ENCODE results near the gene ST6GALNAC6. TPM values are rescaled to one million over a fixed set of nuclear protein-coding genes. Genes with fewer than 3 reads are reported as not detected.

ST6GALNAC6 gene
- total RNA-seq: 10 to 100 TPM; 24.6 to 58.8 TPM
- polyA plus RNA-seq (ENCODE audit: insufficient read length in 2 of 2): 10 to 100 TPM; 68.1 to 68.9 TPM
- long read RNA-seq, donor 1, transcript ST6GALNAC6-205 (7 exons, 2,460 nt): minor isoform, 6 of 13 reads
- long read RNA-seq, donor 1, transcript ST6GALNAC6-204 (6 exons, 2,406 nt): major isoform, 7 of 13 reads
- long read RNA-seq, donor 1, partial matches to known transcripts: 0 of 13 reads
- long read RNA-seq, donor 1, other reads (novel, unspliced or antisense): 0 of 13 reads
- long read RNA-seq, donor 2, transcript ST6GALNAC6-204 (6 exons, 2,406 nt): major isoform, 5 of 11 reads
- long read RNA-seq, donor 2, partial matches to known transcripts: 0 of 11 reads
- long read RNA-seq, donor 2, other reads (novel, unspliced or antisense): 0 of 11 reads
- long read RNA-seq, donor 3, partial matches to known transcripts: 0 of 3 reads
- long read RNA-seq, donor 3, other reads (novel, unspliced or antisense): 0 of 3 reads
- long read RNA-seq, donor 4, transcript ST6GALNAC6-205 (7 exons, 2,460 nt): major isoform, 5 of 11 reads
- long read RNA-seq, donor 4, partial matches to known transcripts: 0 of 11 reads
- long read RNA-seq, donor 4, other reads (novel, unspliced or antisense): 0 of 11 reads

GRCh38 chr9:127899128-127899943 lies at the start of gene ST6GALNAC6:
TSS of gene ST6GALNAC6 (minus strand) at chr9:127899603. CDS start at chr9:127897981, 1,622 bp downstream.
- under 1% methylated on average over 66 of the region's 89 CpGs for WGBS (ENCODE audit: insufficient coverage)
- peaks cover 53% of the 10 kb centered on the region for H3K4me1 ChIP-seq (ENCODE audit: control insufficient read depth, insufficient read depth, low read length)

GRCh38 chr9:127947841-127948710 lies 48.7 kb upstream of the ST6GALNAC6 start:
- no peak for DNase-seq (ENCODE audit: low read depth in 4 of 6, low spot score in 6 of 6)
- Histone ChIP-seq H3K27me3 (ENCODE audit: control insufficient read depth, insufficient read depth, low read length) (no peaks in the 10 kb centered on the region), H3K4me1 (ENCODE audit: control insufficient read depth, insufficient read depth, low read length) (peaks cover 89% of the 10 kb centered on the region), H3K36me3 (ENCODE audit: control insufficient read depth, insufficient read depth, low read length) (peaks cover 75% of the 10 kb centered on the region), H3K4me3 (ENCODE audit: low read depth, low read length) (peak overlapping the region; percentile 24), H3K9me3 (ENCODE audit: control insufficient read depth, insufficient read depth, low read length) (no peaks in the 10 kb centered on the region), H3K27ac (ENCODE audit: low read depth, low read length) (peak overlapping the region; percentile 67)
- 83% methylated on average over 15 of the region's 17 CpGs for WGBS (ENCODE audit: insufficient coverage)

More at GRCh38 chr9:127899128-127899943, at the start of gene ST6GALNAC6:
- peak in 3 of 6 donors; percentile 74 to 93 (median 88) for DNase-seq (ENCODE audit: low read depth in 4 of 6, low spot score in 6 of 6)
- peak within 1 kb of the TSS; percentile 91 for H3K4me3 ChIP-seq (ENCODE audit: low read depth, low read length)
- peak within 1 kb of the TSS; percentile 88 for H3K27ac ChIP-seq (ENCODE audit: low read depth, low read length)
- H3K9me3 ChIP-seq (ENCODE audit: control insufficient read depth, insufficient read depth, low read length): no peaks in the 10 kb centered on the region
- H3K27me3 ChIP-seq (ENCODE audit: control insufficient read depth, insufficient read depth, low read length): no peaks in the 10 kb centered on the region
- H3K36me3 ChIP-seq (ENCODE audit: control insufficient read depth, insufficient read depth, low read length): peaks cover 35% of the 10 kb centered on the region

GRCh38 chr9:127946728-127947127 lies 47.3 kb upstream of the ST6GALNAC6 start:
- Histone ChIP-seq H3K27ac (ENCODE audit: low read depth, low read length) (peak overlapping the region; percentile 25), H3K36me3 (ENCODE audit: control insufficient read depth, insufficient read depth, low read length) (peaks cover 84% of the 10 kb centered on the region), H3K9me3 (ENCODE audit: control insufficient read depth, insufficient read depth, low read length) (no peaks in the 10 kb centered on the region), H3K27me3 (ENCODE audit: control insufficient read depth, insufficient read depth, low read length) (no peaks in the 10 kb centered on the region), H3K4me3 (ENCODE audit: low read depth, low read length) (no peak overlapping the region), H3K4me1 (ENCODE audit: control insufficient read depth, insufficient read depth, low read length) (peaks cover 90% of the 10 kb centered on the region)
- WGBS (ENCODE audit: insufficient coverage): 64% methylated on average over 3 of the region's 3 CpGs
- no peak for DNase-seq (ENCODE audit: low read depth in 4 of 6, low spot score in 6 of 6)

- H3K27me3 ChIP-seq (ENCODE audit: control insufficient read depth, insufficient read depth, low read length): no peaks in the 10 kb centered on the region
- no peaks in the 10 kb centered on the region for H3K9me3 ChIP-seq (ENCODE audit: control insufficient read depth, insufficient read depth, low read length)
- H3K4me3 ChIP-seq (ENCODE audit: low read depth, low read length): no peak overlapping the region
- H3K4me1 ChIP-seq (ENCODE audit: control insufficient read depth, insufficient read depth, low read length): peaks cover 85% of the 10 kb centered on the region
- no peak for DNase-seq (ENCODE audit: low read depth in 4 of 6, low spot score in 6 of 6)
- peak overlapping the region; percentile 33 for H3K27ac ChIP-seq (ENCODE audit: low read depth, low read length)
- 84% methylated on average over 7 of the region's 9 CpGs for WGBS (ENCODE audit: insufficient coverage)
- H3K36me3 ChIP-seq (ENCODE audit: control insufficient read depth, insufficient read depth, low read length): peaks cover 90% of the 10 kb centered on the region
These were observed 46.5 kb upstream of the ST6GALNAC6 start for GRCh38 chr9:127945942-127946341.

- H3K27ac ChIP-seq (ENCODE audit: low read depth, low read length): peak overlapping the region; percentile 33
These were observed 45.9 kb upstream of the ST6GALNAC6 start for GRCh38 chr9:127945338-127945737.

GRCh38 chr9:127944586-127945218 lies 45.3 kb upstream of the ST6GALNAC6 start:
- no peak for DNase-seq (ENCODE audit: low read depth in 4 of 6, low spot score in 6 of 6)

More at GRCh38 chr9:127945338-127945737, 45.9 kb upstream of the ST6GALNAC6 start:
- H3K4me1 ChIP-seq (ENCODE audit: control insufficient read depth, insufficient read depth, low read length): peaks cover 79% of the 10 kb centered on the region
- H3K27me3 ChIP-seq (ENCODE audit: control insufficient read depth, insufficient read depth, low read length): no peaks in the 10 kb centered on the region
- H3K4me3 ChIP-seq (ENCODE audit: low read depth, low read length): no peak overlapping the region
- WGBS (ENCODE audit: insufficient coverage): 88% methylated on average over 19 of the region's 24 CpGs
- no peak for DNase-seq (ENCODE audit: low read depth in 4 of 6, low spot score in 6 of 6)
- peaks cover 85% of the 10 kb centered on the region for H3K36me3 ChIP-seq (ENCODE audit: control insufficient read depth, insufficient read depth, low read length)
- no peaks in the 10 kb centered on the region for H3K9me3 ChIP-seq (ENCODE audit: control insufficient read depth, insufficient read depth, low read length)

GRCh38 chr9:127943731-127944144 lies 44.3 kb upstream of the ST6GALNAC6 start:
- H3K27ac ChIP-seq (ENCODE audit: low read depth, low read length): no peak overlapping the region
- peaks cover 84% of the 10 kb centered on the region for H3K36me3 ChIP-seq (ENCODE audit: control insufficient read depth, insufficient read depth, low read length)
- no peaks in the 10 kb centered on the region for H3K9me3 ChIP-seq (ENCODE audit: control insufficient read depth, insufficient read depth, low read length)
- WGBS (ENCODE audit: insufficient coverage): 27% methylated on average over 9 of the region's 13 CpGs
- H3K4me1 ChIP-seq (ENCODE audit: control insufficient read depth, insufficient read depth, low read length): peaks cover 65% of the 10 kb centered on the region
- peak in 2 of 6 donors; percentile 80 to 83 for DNase-seq (ENCODE audit: low read depth in 4 of 6, low spot score in 6 of 6)
- no peak overlapping the region for H3K4me3 ChIP-seq (ENCODE audit: low read depth, low read length)
- H3K27me3 ChIP-seq (ENCODE audit: control insufficient read depth, insufficient read depth, low read length): no peaks in the 10 kb centered on the region

More at GRCh38 chr9:127944586-127945218, 45.3 kb upstream of the ST6GALNAC6 start:
- WGBS (ENCODE audit: insufficient coverage): 95% methylated on average over 37 of the region's 38 CpGs
- peaks cover 87% of the 10 kb centered on the region for H3K36me3 ChIP-seq (ENCODE audit: control insufficient read depth, insufficient read depth, low read length)
- no peaks in the 10 kb centered on the region for H3K9me3 ChIP-seq (ENCODE audit: control insufficient read depth, insufficient read depth, low read length)
- H3K4me3 ChIP-seq (ENCODE audit: low read depth, low read length): no peak overlapping the region
- no peaks in the 10 kb centered on the region for H3K27me3 ChIP-seq (ENCODE audit: control insufficient read depth, insufficient read depth, low read length)
- H3K27ac ChIP-seq (ENCODE audit: low read depth, low read length): no peak overlapping the region
- peaks cover 72% of the 10 kb centered on the region for H3K4me1 ChIP-seq (ENCODE audit: control insufficient read depth, insufficient read depth, low read length)

GRCh38 chr9:127943011-127943662 lies 43.7 kb upstream of the ST6GALNAC6 start:
- Histone ChIP-seq H3K4me1 (ENCODE audit: control insufficient read depth, insufficient read depth, low read length) (peaks cover 65% of the 10 kb centered on the region), H3K27me3 (ENCODE audit: control insufficient read depth, insufficient read depth, low read length) (no peaks in the 10 kb centered on the region), H3K9me3 (ENCODE audit: control insufficient read depth, insufficient read depth, low read length) (no peaks in the 10 kb centered on the region), H3K36me3 (ENCODE audit: control insufficient read depth, insufficient read depth, low read length) (peaks cover 80% of the 10 kb centered on the region), H3K4me3 (ENCODE audit: low read depth, low read length) (no peak overlapping the region), H3K27ac (ENCODE audit: low read depth, low read length) (no peak overlapping the region)
- DNase-seq (ENCODE audit: low read depth in 4 of 6, low spot score in 6 of 6): no peak
- WGBS (ENCODE audit: insufficient coverage): 84% methylated on average over 13 of the region's 14 CpGs
